ENCODE data around the gene ETFB.
"Not testable (repeated sequence)": the region's sequence is repeated elsewhere in the genome, so short reads cannot be mapped to it uniquely, and the experiment has no call there.

ETFB gene

DNA sequence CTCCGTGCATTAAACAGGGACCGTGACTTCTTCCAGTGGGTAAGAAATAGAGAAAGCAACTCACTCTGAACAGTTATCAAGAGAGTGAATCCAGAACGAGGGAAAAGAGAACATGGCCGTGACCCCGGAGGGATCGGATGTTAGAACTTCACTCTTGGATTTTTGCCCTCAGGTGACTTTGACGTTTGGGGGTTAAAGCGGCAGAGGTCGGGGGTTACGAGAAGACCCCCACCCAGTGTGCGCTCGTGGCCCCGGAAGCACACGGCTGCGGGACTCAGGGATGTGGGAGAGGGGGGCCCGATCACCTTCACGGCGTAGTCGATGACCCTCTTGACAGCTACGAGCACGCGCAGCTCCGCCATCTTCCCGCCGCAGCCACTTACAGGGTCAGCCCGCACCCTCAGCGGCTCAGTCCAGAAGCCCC lies at the start of gene ETFB:
ETFB (minus strand) TSS at position 424 of the 424 bp plus-strand sequence; CDS start at position 362, 62 bp downstream.
- DNase-seq: peak in 1 of 42 donors; percentile 23
- intact Hi-C loops (cut with DNase I): no loop called here

- no peak for DNase-seq
- intact Hi-C loops (cut with DNase I): no loop called here
Observed at GRCh38 chr19:51415187-51415586, 49.0 kb upstream of the ETFB start.

- DNase-seq: no peak
- intact Hi-C loops (cut with DNase I): no loop called here
Observed at GRCh38 chr19:51410950-51411748, 45.0 kb upstream of the ETFB start.

GRCh38 chr19:51407511-51408131 lies 41.4 kb upstream of the ETFB start:
- intact Hi-C loops (cut with DNase I): no loop called here
- DNase-seq: peak in 1 of 42 donors; percentile 17

DNA sequence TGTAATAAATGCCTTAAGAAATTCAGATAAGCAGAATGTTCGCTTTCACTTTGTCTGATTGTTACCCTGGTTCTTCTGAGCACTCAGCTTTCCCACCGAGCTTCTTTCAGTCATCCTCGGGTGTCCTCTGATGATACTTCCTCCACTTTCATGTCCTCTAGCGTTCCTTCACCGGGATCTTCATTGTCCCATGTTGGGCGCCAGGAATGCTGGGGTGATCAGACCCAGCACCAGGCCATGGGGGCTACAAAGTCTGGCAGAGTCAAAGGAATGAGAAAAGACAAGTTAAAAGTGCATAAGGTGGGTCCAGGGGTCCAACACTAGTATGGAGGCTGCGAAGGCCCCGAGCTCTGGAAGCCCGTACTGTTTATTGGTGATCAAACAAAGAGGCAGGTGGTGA lies 35.9 kb upstream of the ETFB start:
- intact Hi-C loops (cut with DNase I): no loop called here
- DNase-seq: no peak

DNA sequence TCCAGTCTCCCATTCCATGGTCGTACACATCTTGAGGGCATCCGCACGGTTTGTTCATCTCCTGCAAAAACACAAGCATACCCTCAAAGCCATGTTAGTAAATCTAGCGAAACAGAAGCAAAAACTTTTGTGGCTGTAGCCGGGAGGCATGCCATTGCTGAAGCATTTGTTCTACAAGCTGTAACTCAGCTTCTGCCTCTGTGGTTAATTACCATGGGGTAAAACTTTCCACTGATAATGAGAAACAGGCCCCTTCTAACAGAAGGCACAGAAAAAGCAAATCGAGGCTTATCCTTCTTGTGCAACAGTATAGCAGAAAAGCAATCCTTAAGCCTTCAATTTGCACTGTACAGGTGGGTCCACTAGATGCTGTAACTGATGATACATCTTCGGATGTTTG lies 33.7 kb upstream of the ETFB start:
- intact Hi-C loops (cut with DNase I); DNase-seq: not testable (repeated sequence)

- no peak for DNase-seq
- intact Hi-C loops (cut with DNase I): no loop called here
Observed at GRCh38 chr19:51399231-51399630, 33.0 kb upstream of the ETFB start.

GRCh38 chr19:51398096-51398704 lies 32.0 kb upstream of the ETFB start:
- intact Hi-C loops (cut with DNase I): no loop called here
- DNase-seq: no peak

- DNase-seq; intact Hi-C loops (cut with DNase I): not testable (repeated sequence)
Observed at GRCh38 chr19:51397453-51397852, 31.3 kb upstream of the ETFB start.

- intact Hi-C loops (cut with DNase I): no loop called here
- no peak for DNase-seq
Observed at GRCh38 chr19:51396175-51396574, 30.0 kb upstream of the ETFB start.

DNA sequence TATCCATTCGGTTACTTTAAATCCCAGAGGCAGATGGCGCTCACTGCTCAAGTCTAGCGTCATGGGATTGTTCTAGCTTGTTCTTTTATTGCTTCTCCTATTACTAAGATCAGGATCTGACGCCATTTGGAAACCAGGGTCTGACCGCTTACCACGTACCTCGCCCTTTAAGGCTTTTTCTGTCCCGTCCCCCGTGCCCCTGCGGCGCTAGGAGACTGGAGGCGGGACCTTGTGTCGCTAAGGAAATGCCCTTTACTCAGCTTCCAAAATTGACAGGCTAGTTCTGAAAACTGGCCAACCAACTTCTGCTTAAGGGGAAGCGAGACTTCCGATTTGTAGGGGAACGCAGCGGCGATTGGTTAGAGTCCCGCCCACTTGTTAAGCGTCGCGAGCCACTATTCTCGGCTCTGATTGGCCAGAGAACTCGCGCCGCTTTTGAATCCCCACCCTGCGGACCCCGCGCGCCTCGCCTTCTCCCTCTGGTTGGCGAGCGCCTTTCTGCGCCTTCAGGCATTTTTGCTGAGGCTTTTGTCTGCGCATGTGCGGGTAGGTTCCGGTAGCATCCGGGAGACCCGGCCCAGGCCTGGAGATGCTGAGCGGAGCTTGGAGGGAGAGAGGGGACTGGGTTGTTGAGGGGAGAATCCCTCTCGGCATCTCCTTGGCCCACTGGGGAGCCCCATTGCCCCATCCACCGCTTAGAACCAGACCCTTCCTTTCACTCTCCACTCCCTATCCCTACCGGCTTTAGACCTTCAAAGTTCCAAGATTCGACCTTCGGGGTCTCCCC lies 28.1 kb upstream of the ETFB start:
- intact Hi-C loops (cut with DNase I): no loop called here

GRCh38 chr19:51392701-51393100 lies 26.5 kb upstream of the ETFB start:
- intact Hi-C loops (cut with DNase I): no loop called here
- DNase-seq: no peak

More for the DNA sequence above, 28.1 kb upstream of the ETFB start:
- DNase-seq: peak; percentile 85 to 98 (median 93)

GRCh38 chr19:51391073-51391611 lies 25.0 kb upstream of the ETFB start:
- no peak for DNase-seq
- intact Hi-C loops (cut with DNase I): no loop called here

DNA sequence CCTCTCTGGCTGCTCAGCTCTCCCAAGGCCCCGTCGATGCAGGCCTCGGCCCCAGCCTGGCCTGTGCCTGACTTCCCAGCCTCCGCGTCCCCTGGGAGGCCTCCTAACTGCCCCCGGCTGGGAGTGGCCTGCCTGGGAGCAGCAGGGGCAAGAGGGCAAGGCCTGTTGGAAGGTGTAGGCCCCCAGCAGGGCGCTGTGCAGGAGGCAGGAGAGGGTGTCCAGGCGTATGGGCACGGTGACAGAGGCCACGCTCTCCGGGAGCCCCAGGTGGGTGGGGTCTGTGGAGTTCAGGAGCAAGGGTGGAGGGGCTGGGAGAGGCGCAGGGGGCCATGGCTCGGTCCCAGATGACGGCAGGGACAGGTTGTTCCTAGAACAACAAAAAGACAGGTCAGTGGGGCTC lies 23.0 kb upstream of the ETFB start:
- no peak for DNase-seq
- intact Hi-C loops (cut with DNase I): no loop called here

DNA sequence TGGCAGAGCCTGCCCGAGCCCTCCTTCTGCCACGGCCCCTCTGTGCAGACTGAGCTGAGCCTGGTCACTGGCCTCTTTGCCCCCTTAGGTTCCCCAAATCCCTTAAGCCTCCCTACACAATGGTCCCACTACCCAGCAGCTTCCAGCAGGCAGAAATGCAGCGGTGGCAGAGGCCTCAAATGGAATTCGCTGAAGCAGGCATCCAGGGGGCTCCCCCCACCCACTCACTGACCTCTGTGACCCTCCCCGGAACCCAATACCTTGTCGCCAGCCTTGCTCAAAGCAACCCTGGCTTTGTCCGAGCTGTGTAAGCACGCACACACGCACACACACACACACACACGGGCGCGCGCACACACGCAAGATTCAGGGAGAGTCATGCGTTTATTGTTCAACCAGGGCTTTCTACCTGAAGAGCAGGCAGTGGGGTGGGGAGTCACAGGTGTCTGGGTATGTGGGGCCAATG lies 21.8 kb upstream of the ETFB start, which contains the start of gene LIM2:
LIM2 (minus strand) TSS at position 51 of the 466 bp plus-strand sequence. CDS start 531 bp downstream, outside the sequence.
- intact Hi-C loops (cut with DNase I): no loop called here
- no peak for DNase-seq

DNA sequence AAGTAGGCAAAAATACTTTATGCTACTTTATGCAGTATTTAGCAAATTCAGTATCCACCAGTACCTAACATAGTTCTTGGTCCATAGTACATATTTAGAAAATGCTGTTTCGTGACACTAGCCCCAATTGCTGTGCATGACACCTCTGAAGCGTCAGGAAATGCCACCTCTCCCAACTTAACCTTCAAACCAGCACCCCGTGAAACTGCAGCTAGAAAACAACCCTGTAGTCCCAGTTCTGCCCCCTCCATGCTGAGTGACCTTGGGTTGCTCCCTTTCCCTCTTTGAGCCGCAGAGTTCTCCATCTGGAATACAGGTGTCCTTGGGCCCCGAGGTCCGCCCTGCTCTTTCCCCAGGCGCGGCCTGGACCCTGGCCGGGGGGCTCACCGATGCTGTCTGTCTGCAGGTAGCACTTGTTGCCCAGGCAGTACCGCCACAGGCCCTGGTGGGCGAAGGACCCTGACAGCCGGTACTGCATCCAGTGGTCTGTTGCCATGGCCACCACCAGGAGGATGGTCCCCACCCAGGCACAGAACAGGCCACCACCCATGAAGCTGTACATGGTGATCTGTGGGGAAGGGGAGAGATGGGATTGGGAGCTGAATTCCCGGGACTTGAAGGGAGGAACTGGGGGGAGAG lies 20.8 kb upstream of the ETFB start:
- intact Hi-C loops (cut with DNase I): no loop called here
- DNase-seq: no peak

GRCh38 chr19:51382004-51382403 lies 15.8 kb upstream of the ETFB start:
- no peak for DNase-seq
- intact Hi-C loops (cut with DNase I): no loop called here

GRCh38 chr19:51380379-51380778 lies 14.2 kb upstream of the ETFB start:
- DNase-seq: no peak
- intact Hi-C loops (cut with DNase I): no loop called here
